Endothelial cell of umbilical vein (primary cell): ENCODE data around the gene KANSL1L. TPM values are rescaled to one million over a fixed set of nuclear protein-coding genes. Genes with fewer than 3 reads are reported as not detected.

Experiments
- BruUV-seq: library from RNA; stranded (reverse); fragments of 400-500 nt; replicated peaks from 2 replicates; lab custom pipeline; 2021; lab: Mats Ljungman, UMichigan
- CTCF ChIA-PET: fragments of 300-600, 350-600 bp; sonication (Branson Sonifier 250); formaldehyde crosslinking; loops from one replicate; lab custom pipeline; 2021; ENCODE audit warnings: antibody characterized with exemption, inconsistent platforms; lab: Charles Lee
- POLR2A ChIA-PET: fragments of 300-600, 350-600 bp; sonication (Branson Sonifier 250); formaldehyde crosslinking; loops from one replicate; lab custom pipeline; 2021; ENCODE audit warnings: antibody characterized with exemption, inconsistent platforms; lab: Charles Lee
- DNase-seq: peaks from one replicate; pipeline ENCODE4 v3.0.0-alpha.2; 2011; ENCODE audit warnings: low read depth, low spot score
- FAIRE-seq: peaks from 2 replicates; lab custom pipeline; 2011; peaks lifted over from hg19 to GRCh38; lab: Jason Lieb, UNC
- H2AFZ ChIP-seq: 2 replicates; pipeline ENCODE4 v1.6.0; 2012; ENCODE audit warnings: low read depth, low read length, control low read depth, inconsistent platforms
- H3K27ac ChIP-seq: 2 replicates; pipeline ENCODE4 v1.5.1; 2011; ENCODE audit warnings: low read depth, mild to moderate bottlenecking, control low read depth, low read length, moderate library complexity; ENCODE audit not compliant: insufficient read depth
- H3K27me3 ChIP-seq, 2 experiments: 2 replicates each; pipeline versions ENCODE4 v1.6.0 to v1.6.1; 2011; ENCODE audit warnings: low read length in 2 of 2, mixed read lengths in 1 of 2; ENCODE audit not compliant: control insufficient read depth in 2 of 2, insufficient read depth in 2 of 2
- H3K36me3 ChIP-seq, 2 experiments: 2 replicates in 1 of 2; 3 replicates in 1 of 2; pipeline ENCODE4 v1.5.1; 2011; ENCODE audit warnings: low read length in 2 of 2, mild to moderate bottlenecking in 1 of 2, moderate library complexity in 1 of 2; ENCODE audit not compliant: control insufficient read depth in 2 of 2, insufficient read depth in 2 of 2; ENCODE audit errors: extremely low read depth in 1 of 2
- H3K4me1 ChIP-seq: 3 replicates; pipeline ENCODE4 v1.5.1; 2011; ENCODE audit warnings: mild to moderate bottlenecking, low read length; ENCODE audit not compliant: control insufficient read depth, insufficient read depth; ENCODE audit errors: extremely low read depth
- H3K4me2 ChIP-seq: 2 replicates; pipeline ENCODE4 v1.6.1; 2011; ENCODE audit warnings: low read length, control low read depth, mixed read lengths; ENCODE audit not compliant: insufficient read depth
- H3K4me3 ChIP-seq, 3 experiments: fragments of 200-600 bp in 1 of 3; sonication (generic), shearing (Covaris generic) in 1 of 3; replicated peaks in 1 of 3; 2 replicates each; pipeline ENCODE4 v1.5.1; 2011 to 2016; ENCODE audit warnings: control low read depth in 3 of 3, low read length in 3 of 3, mild to moderate bottlenecking in 2 of 3, inconsistent platforms in 1 of 3, low read depth in 1 of 3, moderate library complexity in 1 of 3; ENCODE audit not compliant: insufficient read depth in 1 of 3
- H3K79me2 ChIP-seq: 2 replicates; pipeline ENCODE4 v1.6.0; 2012; ENCODE audit warnings: low read length, inconsistent platforms; ENCODE audit not compliant: control insufficient read depth, insufficient read depth
- H3K9ac ChIP-seq: replicated peaks from 2 replicates; pipeline ENCODE3; 2011; ENCODE audit warnings: low read length, control low read depth; ENCODE audit not compliant: insufficient read depth; ENCODE audit errors: extremely low read depth
- H3K9me1 ChIP-seq: replicated peaks from 3 replicates; pipeline ENCODE4 v1.6.0; 2011; ENCODE audit warnings: mild to moderate bottlenecking, low read length; ENCODE audit not compliant: control insufficient read depth, insufficient read depth; ENCODE audit errors: extremely low read depth
- H3K9me3 ChIP-seq: replicated peaks from 2 replicates; pipeline ENCODE4 v1.5.1; 2012; ENCODE audit warnings: low read length, inconsistent platforms; ENCODE audit not compliant: control insufficient read depth, insufficient read depth
- H4K20me1 ChIP-seq: replicated peaks from 2 replicates; pipeline ENCODE3; 2011; ENCODE audit warnings: mild to moderate bottlenecking, low read length; ENCODE audit not compliant: control insufficient read depth, insufficient read depth; ENCODE audit errors: extremely low read depth
- EZH2 ChIP-seq: IDR thresholded peaks from 2 replicates; pipeline ENCODE4 v1.6.1; 2012; ENCODE audit warnings: borderline replicate concordance, low read depth, mild to moderate bottlenecking, moderate library complexity, low read length, inconsistent platforms; ENCODE audit not compliant: severe bottlenecking
- FOS ChIP-seq: IDR thresholded peaks from 2 replicates; pipeline ENCODE4 v1.6.1; 2011; ENCODE audit warnings: mild to moderate bottlenecking, low read length, moderate library complexity, borderline replicate concordance; ENCODE audit not compliant: insufficient read depth
- GATA2 ChIP-seq: IDR thresholded peaks from 2 replicates; pipeline ENCODE4 v1.7.0; 2011; ENCODE audit warnings: low read depth, mild to moderate bottlenecking, moderate library complexity, mixed read lengths, low read length; ENCODE audit not compliant: insufficient read length, insufficient read depth
- JUN ChIP-seq: IDR thresholded peaks from 2 replicates; pipeline ENCODE4 v1.6.1; 2011; ENCODE audit warnings: borderline replicate concordance, low read depth; ENCODE audit not compliant: insufficient read length, insufficient read depth
- MYC ChIP-seq: IDR thresholded peaks from one replicate; pipeline ENCODE4 v1.6.1; 2011; ENCODE audit warnings: mild to moderate bottlenecking, low read depth, low read length
- POLR2A ChIP-seq: IDR thresholded peaks from 2 replicates; pipeline ENCODE4 v1.6.1; 2012; ENCODE audit warnings: low read depth, mild to moderate bottlenecking, control low read depth, low read length
- POLR2AphosphoS5 ChIP-seq: IDR thresholded peaks from 2 replicates; pipeline ENCODE4 v1.6.1; 2012; ENCODE audit warnings: low read depth, mild to moderate bottlenecking, control low read depth, low read length, moderate library complexity; ENCODE audit not compliant: insufficient read depth
- dilution Hi-C: fragments of 300-500 bp; cut with MboI; formaldehyde crosslinking; loops from one replicate; pipeline ENCODE4 v1.15.0; 2019; ENCODE audit warnings: low sequenced_read_pairs; ENCODE audit not compliant: extremely low pct_ligation_motif_present
- intact Hi-C: fragments of 100-400 bp; cut with micrococcal nuclease; formaldehyde crosslinking; loops from one replicate; pipeline ENCODE4 v1.10.0; 2022
- polyA plus RNA-seq, 4 experiments: library from polyadenylated mRNA; depleted of rRNA in 3 of 4; stranded (reverse) in 3 of 4; unstranded in 1 of 4; fragments of >200 nt; gene quantifications; 2 replicates each; pipeline versions ENCODE4 v1.2.1 to v1.2.3, GENCODE V29; 2011 to 2012; ENCODE audit warnings: missing spikeins in 1 of 4
- total RNA-seq: library from RNA; stranded (reverse); gene quantifications from 2 replicates; pipeline ENCODE4 v1.2.3, GENCODE V29; 2021
- TF ChIP-seq, protein P1 (sequence below), 2 donors: IDR thresholded peaks; 1 replicate in 1 of 2; 2 replicates in 1 of 2; pipeline ENCODE4 v1.5.1; 2011; ENCODE audit warnings: low read length in 2 of 2, mild to moderate bottlenecking in 2 of 2, moderate library complexity in 2 of 2, control low read depth in 1 of 2, inconsistent platforms in 1 of 2, low read depth in 1 of 2; ENCODE audit not compliant: insufficient read depth in 1 of 2; ENCODE audit errors: extremely low read depth in 1 of 2
- TF ChIP-seq, protein P2 (sequence below): IDR thresholded peaks from 2 replicates; pipeline ENCODE4 v1.6.1; 2011; ENCODE audit not compliant: insufficient read depth, insufficient read length

Gene KANSL1L
- total and polyA plus RNA-seq, 2 donors (not counting 3 experiments of a cell fraction or from before 2014, with no cell fraction given), result 4.3 to 14.0 TPM

- FAIRE-seq (no peak), DNase-seq (no peak)
- ChIA-PET CTCF (no interaction called here), POLR2A (no interaction called here)
- Histone ChIP-seq H3K4me3 (no peak overlapping the region), H2AFZ (no peak overlapping the region), H3K36me3 (no peaks in the 10 kb centered on the region), H3K27me3 (peaks cover 0 to 14% of the 10 kb centered on the region in 2 experiments), H4K20me1 (no peaks in the 10 kb centered on the region), H3K4me2 (no peak overlapping the region), H3K9ac (no peak overlapping the region), H3K79me2 (no peaks in the 10 kb centered on the region), H3K27ac (no peak overlapping the region), H3K9me3 (no peaks in the 10 kb centered on the region), H3K9me1 (no peaks in the 10 kb centered on the region), H3K4me1 (peaks cover 7% of the 10 kb centered on the region)
- intact Hi-C loops, result no loop called here
- dilution Hi-C loops, result no loop called here
- TF ChIP-seq GATA2 (no peak), FOS (no peak), EZH2 (no peak), JUN (no peak), POLR2AphosphoS5 (no peak), MYC (no peak), POLR2A (no peak)
- TF ChIP-seq, protein P1, sequence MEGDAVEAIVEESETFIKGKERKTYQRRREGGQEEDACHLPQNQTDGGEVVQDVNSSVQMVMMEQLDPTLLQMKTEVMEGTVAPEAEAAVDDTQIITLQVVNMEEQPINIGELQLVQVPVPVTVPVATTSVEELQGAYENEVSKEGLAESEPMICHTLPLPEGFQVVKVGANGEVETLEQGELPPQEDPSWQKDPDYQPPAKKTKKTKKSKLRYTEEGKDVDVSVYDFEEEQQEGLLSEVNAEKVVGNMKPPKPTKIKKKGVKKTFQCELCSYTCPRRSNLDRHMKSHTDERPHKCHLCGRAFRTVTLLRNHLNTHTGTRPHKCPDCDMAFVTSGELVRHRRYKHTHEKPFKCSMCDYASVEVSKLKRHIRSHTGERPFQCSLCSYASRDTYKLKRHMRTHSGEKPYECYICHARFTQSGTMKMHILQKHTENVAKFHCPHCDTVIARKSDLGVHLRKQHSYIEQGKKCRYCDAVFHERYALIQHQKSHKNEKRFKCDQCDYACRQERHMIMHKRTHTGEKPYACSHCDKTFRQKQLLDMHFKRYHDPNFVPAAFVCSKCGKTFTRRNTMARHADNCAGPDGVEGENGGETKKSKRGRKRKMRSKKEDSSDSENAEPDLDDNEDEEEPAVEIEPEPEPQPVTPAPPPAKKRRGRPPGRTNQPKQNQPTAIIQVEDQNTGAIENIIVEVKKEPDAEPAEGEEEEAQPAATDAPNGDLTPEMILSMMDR (IDR thresholded peaks at IDR 0.05; ENCODE audit: extremely low read depth in 1 of 2, insufficient read depth in 1 of 2, low read depth in 1 of 2, low read length in 2 of 2), result no peak
- TF ChIP-seq, protein P2, sequence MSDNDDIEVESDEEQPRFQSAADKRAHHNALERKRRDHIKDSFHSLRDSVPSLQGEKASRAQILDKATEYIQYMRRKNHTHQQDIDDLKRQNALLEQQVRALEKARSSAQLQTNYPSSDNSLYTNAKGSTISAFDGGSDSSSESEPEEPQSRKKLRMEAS, result no peak
- no TSS peak for BruUV-seq
These were observed 31.9 kb upstream of the KANSL1L start for GRCh38 chr2:210203147-210203546.
